H9 (cell line): ENCODE data around the gene CDK16. TPM values are rescaled to one million over a fixed set of nuclear protein-coding genes. Genes with fewer than 3 reads are reported as not detected.

ENCODE experiments used
- DNase-seq: peaks from one replicate; pipeline ENCODE4 v3.0.0-alpha.2; 2017
- H2AFZ ChIP-seq: one replicate; pipeline ENCODE4 v1.6.1; 2013; ENCODE audit warnings: mild to moderate bottlenecking, low read length, control low read depth, moderate library complexity
- H2AK5ac ChIP-seq: 2 replicates; pipeline ENCODE4 v1.6.1; 2013; ENCODE audit warnings: low read length, control low read depth, mixed read lengths; ENCODE audit not compliant: insufficient read length
- H2BK120ac ChIP-seq: one replicate; pipeline ENCODE4 v1.6.1; 2013; ENCODE audit warnings: low read depth, mild to moderate bottlenecking, low read length, control low read depth, inconsistent platforms; ENCODE audit not compliant: poor library complexity, severe bottlenecking
- H2BK12ac ChIP-seq: 2 replicates; pipeline ENCODE4 v1.6.1; 2013; ENCODE audit warnings: low read length, control low read depth, mixed read lengths, low read depth; ENCODE audit not compliant: insufficient read length
- H2BK15ac ChIP-seq: 2 replicates; pipeline ENCODE4 v1.6.1; 2013; ENCODE audit warnings: low read depth, low read length, control low read depth
- H2BK20ac ChIP-seq: one replicate; pipeline ENCODE4 v1.6.1; 2013; ENCODE audit warnings: low read depth, mild to moderate bottlenecking, low read length, control low read depth, inconsistent platforms; ENCODE audit not compliant: poor library complexity, severe bottlenecking
- H2BK5ac ChIP-seq: 2 replicates; pipeline ENCODE4 v1.6.1; 2013; ENCODE audit warnings: low read length, control low read depth, mixed read lengths; ENCODE audit not compliant: insufficient read length
- H3K14ac ChIP-seq: 2 replicates; pipeline ENCODE4 v1.6.1; 2013; ENCODE audit warnings: low read length, control low read depth; ENCODE audit not compliant: insufficient read depth
- H3K18ac ChIP-seq: 2 replicates; pipeline ENCODE4 v1.6.1; 2013; ENCODE audit warnings: low read depth, mild to moderate bottlenecking, mixed read lengths, low read length, control low read depth; ENCODE audit not compliant: insufficient read length
- H3K23ac ChIP-seq: 2 replicates; pipeline ENCODE4 v1.6.1; 2013; ENCODE audit warnings: low read length, control low read depth, mixed read lengths, low read depth; ENCODE audit not compliant: insufficient read length
- H3K23me2 ChIP-seq: 2 replicates; pipeline ENCODE4 v1.6.1; 2013; ENCODE audit warnings: low read depth, mild to moderate bottlenecking, mixed read lengths, low read length, control low read depth; ENCODE audit not compliant: insufficient read length, poor library complexity, severe bottlenecking
- H3K27ac ChIP-seq: 2 replicates; pipeline ENCODE4 v1.5.1; 2013; ENCODE audit warnings: low read length, control low read depth, mixed read lengths, low read depth; ENCODE audit not compliant: insufficient read length
- H3K27me3 ChIP-seq: 2 replicates; pipeline ENCODE4 v1.6.1; 2013; ENCODE audit warnings: low read length, control low read depth, inconsistent platforms; ENCODE audit not compliant: insufficient read depth
- H3K4ac ChIP-seq: 2 replicates; pipeline ENCODE4 v1.6.1; 2013; ENCODE audit warnings: low read depth, mild to moderate bottlenecking, control low read depth, inconsistent platforms, low read length, moderate library complexity
- H3K4me1 ChIP-seq: 2 replicates; pipeline ENCODE4 v1.6.1; 2013; ENCODE audit warnings: low read length, control low read depth, inconsistent platforms; ENCODE audit not compliant: insufficient read depth
- H3K4me2 ChIP-seq: 2 replicates; pipeline ENCODE4 v1.6.1; 2013; ENCODE audit warnings: low read length, control low read depth, mixed read lengths; ENCODE audit not compliant: insufficient read length, insufficient read depth
- H3K56ac ChIP-seq: 2 replicates; pipeline ENCODE4 v1.6.1; 2013; ENCODE audit warnings: low read depth, mild to moderate bottlenecking, mixed read lengths, low read length, control low read depth; ENCODE audit not compliant: insufficient read length
- H3K79me1 ChIP-seq: 2 replicates; pipeline ENCODE4 v1.6.1; 2013; ENCODE audit warnings: low read depth, mild to moderate bottlenecking, moderate library complexity, low read length, control low read depth, inconsistent platforms; ENCODE audit not compliant: insufficient read depth, poor library complexity, severe bottlenecking
- H3K79me2 ChIP-seq: 2 replicates; pipeline ENCODE4 v1.6.1; 2013; ENCODE audit warnings: low read length, control low read depth, inconsistent platforms; ENCODE audit not compliant: insufficient read depth
- H3K9ac ChIP-seq: 2 replicates; pipeline ENCODE4 v1.6.1; 2013; ENCODE audit warnings: low read length, control low read depth, mixed read lengths; ENCODE audit not compliant: insufficient read length; ENCODE audit errors: extremely low read depth
- H3K9me3 ChIP-seq: one replicate; pipeline ENCODE4 v1.6.1; 2013; ENCODE audit warnings: low read depth, low read length, inconsistent platforms; ENCODE audit not compliant: control insufficient read depth
- H3T11ph ChIP-seq: one replicate; pipeline ENCODE4 v1.6.1; 2013; ENCODE audit warnings: mild to moderate bottlenecking, low read length, control low read depth, inconsistent platforms
- H4K20me1 ChIP-seq: one replicate; pipeline ENCODE4 v1.6.1; 2013; ENCODE audit not compliant: control insufficient read depth, insufficient read length, insufficient read depth
- H4K5ac ChIP-seq: 2 replicates; pipeline ENCODE4 v1.6.1; 2013; ENCODE audit warnings: low read depth, mild to moderate bottlenecking, mixed read lengths, low read length, control low read depth; ENCODE audit not compliant: insufficient read length
- H4K8ac ChIP-seq: replicated peaks from 2 replicates; pipeline ENCODE4 v1.6.1; 2013; ENCODE audit warnings: low read length, control low read depth, mixed read lengths, low read depth; ENCODE audit not compliant: insufficient read length
- H4K91ac ChIP-seq: 2 replicates; pipeline ENCODE4 v1.6.1; 2013; ENCODE audit warnings: low read depth, mild to moderate bottlenecking, moderate library complexity, mixed read lengths, low read length, control low read depth; ENCODE audit not compliant: insufficient read length
- H3K27ac Mint-ChIP-seq, 3 experiments: 2 replicates in 2 of 3; 3 replicates in 1 of 3; pipeline ENCODE4 v1.8.0; 2020 to 2021; ENCODE audit warnings: mixed read lengths in 3 of 3, mild to moderate bottlenecking in 1 of 3, moderate library complexity in 1 of 3
- H3K27me3 Mint-ChIP-seq: 2 replicates; pipeline ENCODE4 v1.8.0; 2021; ENCODE audit warnings: low read depth, mild to moderate bottlenecking, moderate library complexity, mixed read lengths
- H3K36me3 Mint-ChIP-seq, 3 experiments: 2 replicates in 2 of 3; 3 replicates in 1 of 3; pipeline ENCODE4 v1.8.0; 2020 to 2021; ENCODE audit warnings: low read depth in 3 of 3, mixed read lengths in 3 of 3; ENCODE audit not compliant: insufficient read depth in 1 of 3
- H3K4me1 Mint-ChIP-seq, 2 experiments: 2 replicates each; pipeline ENCODE4 v1.8.0; 2020; ENCODE audit warnings: mixed read lengths in 2 of 2
- H3K4me3 Mint-ChIP-seq, 2 experiments: 2 replicates in 1 of 2; 3 replicates in 1 of 2; pipeline ENCODE4 v1.8.0; 2020 to 2021; ENCODE audit warnings: mild to moderate bottlenecking in 2 of 2, mixed read lengths in 2 of 2, moderate library complexity in 1 of 2
- H3K9me3 Mint-ChIP-seq, 2 experiments: 2 replicates in 1 of 2; 3 replicates in 1 of 2; pipeline ENCODE4 v1.8.0; 2020; ENCODE audit warnings: mild to moderate bottlenecking in 2 of 2, mixed read lengths in 2 of 2, moderate library complexity in 1 of 2
- WGBS: extraction: QIAGEN DNeasy Blood & Tissue Kit; methylation state at CpG from one replicate; pipeline ENCODE4 v1.1.7; 2013; ENCODE audit warnings: missing lambda C conversion rate, low lambda C conversion rate, mixed read lengths; ENCODE audit not compliant: insufficient read length; ENCODE audit errors: extremely low coverage; 5-methylcytosine and 5-hydroxymethylcytosine counted together
- total RNA-seq: library from RNA; stranded (reverse); gene quantifications from 2 replicates; pipeline ENCODE4 v1.2.1, GENCODE V29; 2021
- TF ChIP-seq, protein P1 (sequence below): fragments of 200-600 bp; sonication (generic); conservative IDR thresholded peaks from 3 replicates; pipeline ENCODE4 v1.8.0; 2021; ENCODE audit warnings: antibody characterized with exemption, mild to moderate bottlenecking

CDK16 gene
- total RNA-seq, 1 experiment from 2014 or later: 226 TPM

GRCh38 chrX:47218920-47219815 is 687 bp downstream of the CDK16 start:
- Mint-ChIP-seq H3K4me3 (peak overlapping the region; percentile 92 to 96), H3K9me3 (peaks cover 0 to 2% of the 10 kb centered on the region in 2 experiments; a peak in 2 of 5 replicates), H3K36me3 (peaks cover 51 to 65% (median 63%) of the 10 kb centered on the region in 3 experiments), H3K4me1 (peaks cover 36 to 38% of the 10 kb centered on the region in 2 experiments), H3K27me3 (no peaks in the 10 kb centered on the region; the same call in 1 of the 2 replicates), H3K27ac (peak overlapping the region; percentile 19 to 92 (median 85); a peak in 6 of 7 replicates)
- H3K23ac ChIP-seq: no peak overlapping the region
- no peak overlapping the region for H2BK5ac ChIP-seq
- H3K4ac ChIP-seq: no peak overlapping the region
- no peak overlapping the region for H4K8ac ChIP-seq
- no peaks in the 10 kb centered on the region for H3K9me3 ChIP-seq
- peaks cover 25% of the 10 kb centered on the region; the same call in 1 of the 2 replicates for H3K79me2 ChIP-seq
- H4K91ac ChIP-seq: no peak overlapping the region
- H3K27ac ChIP-seq: no peak overlapping the region
- H2BK20ac ChIP-seq: no peak overlapping the region
- peak overlapping the region; percentile 91 for H3K9ac ChIP-seq
- H3K27me3 ChIP-seq: no peaks in the 10 kb centered on the region
- H2BK120ac ChIP-seq: no peak overlapping the region
- H4K5ac ChIP-seq: peak overlapping the region; percentile 19
- H2AK5ac ChIP-seq: no peak overlapping the region
- H3K56ac ChIP-seq: peak overlapping the region; percentile 29
- TF ChIP-seq, protein P1, sequence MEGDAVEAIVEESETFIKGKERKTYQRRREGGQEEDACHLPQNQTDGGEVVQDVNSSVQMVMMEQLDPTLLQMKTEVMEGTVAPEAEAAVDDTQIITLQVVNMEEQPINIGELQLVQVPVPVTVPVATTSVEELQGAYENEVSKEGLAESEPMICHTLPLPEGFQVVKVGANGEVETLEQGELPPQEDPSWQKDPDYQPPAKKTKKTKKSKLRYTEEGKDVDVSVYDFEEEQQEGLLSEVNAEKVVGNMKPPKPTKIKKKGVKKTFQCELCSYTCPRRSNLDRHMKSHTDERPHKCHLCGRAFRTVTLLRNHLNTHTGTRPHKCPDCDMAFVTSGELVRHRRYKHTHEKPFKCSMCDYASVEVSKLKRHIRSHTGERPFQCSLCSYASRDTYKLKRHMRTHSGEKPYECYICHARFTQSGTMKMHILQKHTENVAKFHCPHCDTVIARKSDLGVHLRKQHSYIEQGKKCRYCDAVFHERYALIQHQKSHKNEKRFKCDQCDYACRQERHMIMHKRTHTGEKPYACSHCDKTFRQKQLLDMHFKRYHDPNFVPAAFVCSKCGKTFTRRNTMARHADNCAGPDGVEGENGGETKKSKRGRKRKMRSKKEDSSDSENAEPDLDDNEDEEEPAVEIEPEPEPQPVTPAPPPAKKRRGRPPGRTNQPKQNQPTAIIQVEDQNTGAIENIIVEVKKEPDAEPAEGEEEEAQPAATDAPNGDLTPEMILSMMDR: no peak
- no peak overlapping the region for H2AFZ ChIP-seq
- peak overlapping the region; percentile 90 for H3K18ac ChIP-seq
- H3K23me2 ChIP-seq: peaks cover 14% of the 10 kb centered on the region
- no peak overlapping the region for H2BK12ac ChIP-seq
- H3T11ph ChIP-seq: no peak overlapping the region
- WGBS: no CpG with 5 or more reads among the region's 60 CpGs
- H2BK15ac ChIP-seq: no peak overlapping the region
- no peaks in the 10 kb centered on the region for H4K20me1 ChIP-seq
- peaks cover 6% of the 10 kb centered on the region; the same call in 1 of the 2 replicates for H3K4me1 ChIP-seq
- H3K14ac ChIP-seq: peak overlapping the region; percentile 89
- peaks cover 5% of the 10 kb centered on the region for H3K79me1 ChIP-seq
- H3K4me2 ChIP-seq: peak overlapping the region; percentile 95
- peak; percentile 55 for DNase-seq
